Activated CD4-positive, alpha-beta T cell treated with anti-CD3 and anti-CD28 coated beads for 1 hour (primary cell): ENCODE results near the gene PIP5K1B.

Experiments used
- DNase-seq: peaks from one replicate; pipeline ENCODE4 v3.0.0-alpha.2; 2020

Gene PIP5K1B

DNA sequence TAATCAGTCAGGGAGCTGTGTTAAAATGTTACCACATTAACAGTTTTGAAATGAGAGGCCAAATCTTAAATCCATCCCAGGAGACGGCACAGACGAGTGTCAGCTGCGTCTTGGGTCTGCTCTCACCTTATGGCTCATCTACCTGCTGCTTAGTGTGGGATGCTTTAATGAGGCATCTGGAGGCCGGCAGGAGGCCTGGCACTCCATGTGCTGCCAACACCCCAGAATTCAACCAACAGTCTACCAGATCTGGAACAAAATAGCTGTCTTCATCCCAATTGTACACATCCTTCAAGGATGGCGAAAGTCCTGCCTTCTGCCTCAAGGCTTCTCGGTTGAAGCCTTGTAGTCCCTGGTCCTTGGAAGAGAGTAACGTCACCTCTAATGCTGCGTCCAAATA lies 296.9 kb downstream of the PIP5K1B start:
- no peak for DNase-seq

DNA sequence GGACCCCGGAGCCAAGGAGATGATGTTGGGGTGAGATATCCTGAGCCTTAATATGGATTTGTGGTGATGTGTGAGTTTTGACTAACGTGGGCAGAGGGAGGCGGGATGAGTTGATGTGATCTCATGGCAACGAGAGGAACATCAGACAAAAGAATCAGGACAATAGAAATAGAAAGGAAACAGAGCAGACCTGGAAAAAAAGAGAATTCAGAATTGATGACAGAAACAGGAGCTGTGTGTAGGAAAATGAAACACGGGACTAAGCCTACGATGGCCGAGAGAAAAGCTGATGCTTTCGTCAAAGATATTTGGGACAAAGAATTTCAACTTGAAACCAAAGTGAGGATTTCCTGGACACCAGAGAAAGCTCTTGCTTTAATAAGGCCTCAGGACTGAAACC lies 298.0 kb downstream of the PIP5K1B start:
- no peak for DNase-seq

DNA sequence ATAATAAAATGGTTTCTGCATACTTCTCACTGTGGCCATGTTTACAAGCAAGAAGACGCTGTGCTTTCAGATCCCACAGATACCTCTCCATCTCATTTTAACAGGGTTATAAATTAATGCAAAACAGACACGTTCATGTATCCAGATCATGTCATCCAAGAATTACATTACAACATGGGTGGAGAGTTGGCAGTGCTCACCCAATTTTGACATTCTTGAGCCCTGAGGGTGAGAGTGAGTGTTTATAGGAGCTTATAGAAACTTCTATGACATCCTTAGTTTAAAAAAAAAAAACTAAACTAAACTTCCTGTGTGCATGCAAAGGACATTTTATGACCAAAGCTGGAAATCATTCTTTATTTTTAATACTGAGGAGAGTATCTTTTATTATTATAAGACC lies 299.8 kb downstream of the PIP5K1B start:
- DNase-seq, result no peak

DNA sequence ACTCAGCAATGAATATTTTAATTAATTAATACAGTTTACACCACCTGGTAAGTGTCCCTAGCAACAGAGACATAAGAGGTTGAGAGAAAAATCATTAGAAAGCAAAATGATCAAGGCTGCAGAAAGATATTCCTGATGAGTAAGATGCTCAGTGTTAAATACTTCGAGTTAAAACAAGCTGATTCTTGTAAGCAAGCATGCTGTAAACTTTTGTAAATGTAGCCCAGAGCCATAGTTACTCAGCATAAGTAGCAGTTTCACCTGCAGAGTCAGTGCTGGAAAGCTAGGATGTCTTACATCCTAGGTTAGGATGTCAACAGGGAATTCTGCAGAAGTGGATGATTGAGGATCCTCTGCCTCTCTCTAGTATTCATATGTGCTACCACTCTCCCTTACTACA lies 304.7 kb downstream of the PIP5K1B start:
- no peak for DNase-seq

DNA sequence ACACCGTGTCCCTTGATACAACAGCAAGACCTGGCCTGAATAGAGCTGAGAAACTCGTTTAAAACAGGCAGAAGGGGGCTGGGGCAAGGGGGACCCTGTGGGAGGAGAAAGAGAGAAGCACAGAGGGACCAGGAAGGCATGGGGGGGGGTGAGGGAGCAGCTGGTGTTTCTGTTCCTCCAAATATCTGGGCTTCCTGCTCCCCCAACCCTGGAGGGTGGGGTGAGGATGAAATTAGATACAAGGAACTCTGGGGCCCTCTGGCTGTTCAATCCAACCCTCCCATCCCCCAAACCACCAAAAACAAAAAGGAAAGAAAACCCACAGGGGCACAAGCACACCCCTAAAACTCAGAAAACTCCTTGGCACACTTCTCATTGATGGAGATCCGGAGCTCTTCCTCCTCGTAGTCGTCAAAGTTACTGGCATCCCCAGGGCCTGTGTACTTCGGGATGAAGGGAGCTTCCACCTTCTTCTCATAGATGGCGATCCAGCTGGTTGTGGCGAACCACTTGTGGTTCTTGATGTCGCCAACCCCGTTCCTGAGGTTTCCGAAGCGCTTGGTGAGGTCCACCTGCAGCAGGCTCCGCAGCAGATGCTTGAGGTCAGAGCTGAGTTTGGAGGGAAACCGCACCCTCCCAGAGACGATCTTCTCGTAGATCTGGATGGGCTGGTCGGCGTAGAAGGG lies 307.8 kb downstream of the PIP5K1B start:
- DNase-seq, result no peak

DNA sequence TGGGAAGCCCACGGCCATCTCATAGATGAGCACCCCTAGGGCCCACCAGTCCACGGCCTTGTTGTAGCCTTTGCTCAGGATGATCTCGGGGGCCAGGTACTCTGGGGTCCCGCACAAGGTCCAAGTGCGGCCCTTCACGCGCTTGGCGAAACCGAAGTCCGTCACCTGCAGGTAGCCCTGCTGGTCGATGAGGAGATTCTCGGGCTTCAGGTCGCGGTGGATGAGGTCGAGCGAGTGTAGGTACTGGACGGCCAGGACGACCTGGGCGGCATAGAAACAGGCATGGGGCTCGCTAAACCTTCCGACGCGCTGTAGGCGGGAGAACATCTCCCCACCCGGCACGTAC lies 308.3 kb downstream of the PIP5K1B start:
- DNase-seq, result no peak

DNA sequence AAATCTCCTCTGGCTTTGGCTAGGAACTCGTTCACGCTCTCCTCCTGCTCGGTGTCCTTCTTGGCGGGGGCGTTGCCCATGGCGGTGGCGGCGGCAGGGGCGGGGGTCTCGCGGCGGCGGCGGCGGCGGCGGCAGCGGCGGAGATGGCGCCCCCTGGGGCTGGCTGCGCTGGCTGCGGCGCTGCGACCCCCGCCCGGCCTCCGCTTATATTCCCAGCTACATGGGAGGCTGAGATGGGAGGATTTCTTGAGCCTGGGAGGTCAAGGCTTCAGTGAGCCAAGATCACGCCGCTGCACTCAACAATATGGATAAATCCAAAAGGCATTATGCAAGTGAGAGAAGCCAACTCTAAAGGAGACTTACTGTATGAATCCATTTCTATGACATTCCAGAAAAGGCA lies 309.0 kb downstream of the PIP5K1B start, which contains the start of gene PRKACG:
Gene PRKACG, minus strand, starts transcription at position 101 of the 400 bp plus-strand sequence. Its CDS starts 21 bp downstream, at position 80.
- DNase-seq, result no peak

DNA sequence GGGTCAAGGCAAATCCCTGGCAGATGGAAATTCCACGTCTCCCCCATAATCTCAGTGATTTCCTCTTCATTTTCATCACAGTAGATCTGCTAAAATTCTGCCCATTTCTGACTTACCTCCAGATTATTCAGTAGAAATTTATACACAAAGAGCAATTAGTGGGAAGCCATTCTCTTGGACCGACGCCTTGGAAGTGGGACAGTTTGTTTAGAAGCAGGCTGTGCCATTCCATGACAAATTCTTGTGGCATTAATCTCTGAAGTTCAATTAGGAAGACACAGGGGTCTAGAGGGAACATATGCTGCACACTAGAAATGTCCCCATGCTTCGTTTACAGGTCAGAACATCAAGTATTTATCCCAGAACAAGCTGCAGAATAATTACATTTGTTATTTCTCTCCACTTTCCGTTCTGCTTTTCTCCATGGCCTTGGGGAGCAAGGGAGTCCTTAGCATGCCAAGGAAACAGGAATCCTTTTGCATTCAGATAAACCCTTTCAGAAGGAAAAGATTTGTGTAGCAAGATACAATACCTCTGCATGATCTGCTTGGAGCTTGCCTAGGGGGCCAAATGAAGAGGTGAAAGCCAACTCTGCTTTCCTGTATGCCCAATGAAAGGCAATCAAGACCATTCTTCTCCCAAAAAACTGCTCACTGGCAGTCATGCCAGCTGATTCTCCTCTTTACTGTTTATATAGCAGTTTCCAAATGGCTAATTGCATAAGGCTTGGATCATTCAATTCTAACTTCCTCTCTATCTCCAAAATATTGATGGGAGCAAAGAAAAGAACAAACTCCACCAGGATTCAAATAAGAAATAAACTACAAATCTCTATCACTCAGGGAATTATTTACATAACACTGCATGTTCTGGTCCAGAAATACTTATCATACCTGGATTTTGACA lies 311.4 kb downstream of the PIP5K1B start:
- no peak for DNase-seq

DNA sequence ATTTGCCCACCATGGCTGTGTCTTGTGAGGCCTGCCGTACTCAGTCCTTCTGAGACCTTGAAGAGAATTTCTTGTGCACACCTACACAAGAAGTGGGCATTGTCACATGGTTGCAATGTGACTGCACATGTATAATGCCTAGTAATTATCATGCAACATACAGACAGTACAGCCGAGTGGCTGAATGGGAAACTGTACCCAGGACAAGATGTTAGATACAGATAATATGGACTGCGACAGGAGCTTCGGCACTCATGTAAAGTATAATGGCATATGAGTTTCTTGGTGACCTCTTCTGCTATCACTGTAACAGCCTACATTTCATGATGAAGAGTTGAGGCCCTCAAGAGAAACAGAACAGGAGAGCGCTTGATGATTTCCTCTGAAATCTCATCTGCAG lies 313.7 kb downstream of the PIP5K1B start:
- DNase-seq, result no peak

DNA sequence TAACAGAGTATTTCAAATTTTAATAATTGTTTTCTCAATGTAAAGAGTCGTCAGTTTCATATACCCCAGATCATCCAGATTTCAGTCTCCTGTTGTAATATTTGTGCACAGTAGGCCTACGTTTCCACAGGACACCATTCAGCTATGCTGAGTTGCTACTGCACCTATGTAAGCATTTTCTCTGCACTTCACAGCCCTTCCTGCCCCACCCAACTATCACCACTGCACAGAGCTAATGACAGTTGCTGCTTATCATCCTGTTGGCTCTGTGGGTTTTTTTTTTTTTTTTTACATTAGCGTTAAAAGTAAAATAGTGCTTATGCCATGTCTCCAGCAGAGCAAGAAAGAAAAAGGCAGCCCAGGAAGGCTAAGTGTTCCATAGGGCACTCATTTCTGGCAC lies 314.8 kb downstream of the PIP5K1B start:
- DNase-seq, result no peak

DNA sequence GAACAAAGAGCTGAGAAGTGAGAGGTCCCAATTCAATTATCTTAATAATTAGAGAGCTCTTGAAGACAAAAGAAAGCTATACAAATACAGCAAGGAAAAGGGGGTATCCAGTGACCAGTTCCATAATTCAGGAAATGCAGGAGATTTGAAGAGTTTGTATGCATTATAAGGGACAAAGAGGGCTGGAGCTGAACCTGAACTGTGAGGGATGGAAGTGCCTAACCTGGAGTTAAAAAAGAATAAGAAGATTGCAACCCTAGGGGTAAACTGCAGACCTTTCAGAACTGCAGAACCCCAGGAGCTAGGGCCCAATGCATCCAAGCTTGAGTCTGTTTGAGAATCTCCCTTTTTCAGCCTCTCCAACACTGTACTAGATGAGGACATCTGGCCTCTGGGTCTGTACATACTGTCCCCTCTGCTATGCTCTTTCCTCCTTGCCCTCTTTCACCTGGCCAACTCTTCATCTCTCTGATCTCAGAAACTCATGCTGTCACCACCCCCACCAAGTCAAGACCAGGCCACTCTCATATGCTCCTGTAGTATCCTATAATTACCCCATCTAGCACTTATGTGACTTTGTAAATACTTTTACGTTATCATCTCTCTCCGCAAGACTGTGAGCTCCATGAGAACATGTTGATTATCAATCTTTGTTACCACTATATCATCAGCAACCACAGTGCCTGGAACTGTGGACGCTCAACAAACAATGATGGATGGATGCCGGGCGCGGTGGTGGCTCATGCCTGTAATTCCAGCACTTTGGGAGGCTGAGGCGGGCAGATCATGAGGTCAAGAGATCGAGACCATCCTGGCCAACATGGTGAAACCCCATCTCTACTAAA lies 315.5 kb downstream of the PIP5K1B start:
- DNase-seq, result no peak

DNA sequence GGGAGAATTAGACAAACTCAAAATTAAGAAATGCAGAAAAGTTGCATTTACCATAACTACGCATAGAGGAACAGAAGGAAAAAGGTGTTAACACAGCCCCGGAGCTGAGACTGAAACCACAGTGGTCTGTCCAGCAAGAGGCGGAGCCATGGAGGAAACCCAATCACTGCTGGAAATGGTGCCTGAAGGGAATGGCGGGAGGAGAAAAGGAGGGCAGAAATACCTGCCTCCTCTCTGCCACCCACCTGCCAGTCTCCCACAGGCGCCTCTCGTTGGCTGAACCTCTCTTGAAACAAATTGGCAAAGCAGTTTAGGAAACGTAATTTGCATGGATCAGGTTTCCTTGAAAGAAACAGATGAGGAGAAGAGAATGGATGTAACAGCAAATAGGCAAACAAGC lies 318.6 kb downstream of the PIP5K1B start:
- no peak for DNase-seq

DNA sequence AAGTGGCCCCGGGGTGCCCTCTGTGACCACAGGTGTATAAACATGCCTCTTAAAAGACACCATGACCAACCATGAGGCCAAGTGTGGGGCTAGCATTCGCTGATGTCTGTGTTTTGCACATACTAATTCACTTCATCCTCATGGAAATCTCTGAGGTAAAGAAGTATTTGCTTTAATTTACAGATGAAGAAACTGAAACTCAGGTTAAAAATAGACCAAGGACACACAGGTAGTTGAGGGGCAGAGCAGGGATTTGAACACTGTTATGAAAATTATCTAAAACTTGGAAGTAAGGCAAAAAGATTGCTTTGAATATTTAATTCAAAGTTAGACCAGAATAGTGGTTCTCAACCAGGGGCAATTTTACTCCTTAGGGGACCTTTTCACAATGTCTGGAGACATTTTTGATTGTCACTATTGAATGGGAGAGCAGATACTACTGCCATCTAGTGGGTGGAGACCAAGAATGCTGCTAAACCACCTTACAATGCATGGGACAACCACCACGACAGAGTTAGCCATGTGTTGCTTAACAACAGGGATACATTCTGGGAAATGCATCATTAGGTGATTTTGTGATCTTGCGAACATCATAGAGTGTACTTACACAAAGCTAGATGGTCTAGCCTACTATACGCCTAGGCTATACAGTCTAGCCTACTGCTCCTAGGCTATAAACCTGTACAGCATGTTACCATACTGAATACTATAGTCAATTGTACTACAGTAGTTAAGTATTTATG lies 322.5 kb downstream of the PIP5K1B start:
- no peak for DNase-seq

DNA sequence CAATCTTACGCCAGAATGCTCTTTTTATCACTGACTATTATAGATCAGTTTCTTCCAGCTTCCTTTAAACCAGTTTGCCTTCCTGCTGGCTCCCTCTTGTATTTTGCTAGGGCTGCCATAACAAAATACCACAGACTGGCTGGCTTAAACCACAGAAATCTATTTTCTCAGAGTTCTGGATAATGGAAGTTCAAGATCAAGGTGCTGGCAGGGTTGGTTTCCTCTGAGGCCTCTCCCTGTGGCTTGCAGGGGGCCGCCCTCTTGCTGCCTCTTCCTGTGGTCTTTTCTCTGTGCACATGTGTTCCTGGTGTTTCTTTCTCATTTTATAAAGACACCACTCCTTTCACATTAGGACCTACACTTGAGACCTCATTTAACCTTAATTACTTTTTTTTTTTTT lies 323.7 kb downstream of the PIP5K1B start:
- DNase-seq, result no peak

DNA sequence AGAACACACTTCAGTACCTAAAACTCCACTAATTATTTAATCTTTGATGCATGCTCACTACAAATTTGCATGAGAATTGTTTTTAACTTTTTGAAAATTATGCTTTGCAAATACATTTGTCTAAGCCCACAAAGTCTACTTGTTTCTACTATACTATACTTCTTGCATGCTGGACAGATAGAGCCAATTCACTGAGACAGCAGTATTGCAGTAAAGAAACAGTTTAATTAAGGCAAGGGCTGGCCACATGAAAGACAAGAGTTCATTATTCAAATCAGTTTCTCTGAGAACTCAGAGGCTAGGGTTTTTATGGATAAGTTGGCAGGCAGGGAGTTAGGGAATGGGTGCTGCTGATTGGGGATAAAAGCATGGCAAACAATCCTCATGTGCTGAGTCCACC lies 324.5 kb downstream of the PIP5K1B start:
- DNase-seq, result no peak

DNA sequence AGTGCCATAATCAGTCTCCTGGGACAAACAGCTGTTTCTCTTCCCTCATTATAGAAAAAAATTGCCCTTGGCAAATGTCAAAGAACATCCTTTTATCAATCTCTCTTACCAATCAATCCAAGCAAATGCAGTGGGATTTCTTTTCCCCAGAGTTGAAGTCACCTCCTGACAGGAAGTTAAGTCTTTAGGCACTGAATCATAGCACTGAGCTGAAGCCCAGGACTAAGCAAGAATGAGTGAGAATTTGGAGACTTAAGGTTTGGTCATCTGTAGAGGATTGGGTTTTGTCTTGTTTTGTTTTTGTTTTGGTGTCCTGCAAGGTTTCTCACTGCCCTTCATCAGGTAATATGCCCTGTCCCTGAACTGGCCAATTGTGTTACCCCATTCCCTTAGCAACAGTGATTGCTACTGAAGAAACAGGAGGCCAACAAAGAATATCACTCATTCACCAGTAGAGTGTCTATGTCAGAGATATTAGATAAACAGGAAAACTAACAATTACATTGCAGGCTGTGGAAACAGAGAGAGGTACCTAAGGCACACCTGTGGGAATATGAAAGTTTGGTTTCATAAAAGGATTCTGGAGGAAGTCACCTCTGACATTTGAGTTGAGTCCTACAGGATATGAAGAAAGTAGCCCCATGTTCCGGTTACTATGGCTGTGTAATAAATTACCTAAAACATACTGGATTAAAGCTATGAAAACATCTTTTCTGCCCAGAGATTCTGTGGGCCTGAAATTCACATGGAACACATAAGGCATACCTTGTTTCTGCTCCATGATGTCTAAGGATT lies 326.0 kb downstream of the PIP5K1B start:
- no peak for DNase-seq

DNA sequence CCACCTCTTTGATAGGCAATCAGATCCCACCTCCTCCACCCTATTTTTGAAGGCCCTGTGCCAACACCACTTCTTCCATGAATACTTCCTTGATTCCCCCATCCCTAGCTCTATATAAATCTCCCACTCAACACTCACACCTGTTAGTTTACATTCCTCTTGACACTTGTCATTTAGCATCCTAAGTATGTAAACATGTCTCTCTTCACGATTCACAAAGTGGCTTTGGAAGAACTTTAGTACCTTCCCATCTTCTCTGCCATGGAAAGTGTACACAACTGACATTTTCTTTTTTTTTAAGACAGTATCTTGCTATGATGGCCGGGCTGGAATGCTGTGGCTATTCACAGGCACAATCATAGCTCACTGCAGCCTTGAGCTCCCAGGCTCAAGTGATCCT lies 329.0 kb downstream of the PIP5K1B start:
- no peak for DNase-seq

DNA sequence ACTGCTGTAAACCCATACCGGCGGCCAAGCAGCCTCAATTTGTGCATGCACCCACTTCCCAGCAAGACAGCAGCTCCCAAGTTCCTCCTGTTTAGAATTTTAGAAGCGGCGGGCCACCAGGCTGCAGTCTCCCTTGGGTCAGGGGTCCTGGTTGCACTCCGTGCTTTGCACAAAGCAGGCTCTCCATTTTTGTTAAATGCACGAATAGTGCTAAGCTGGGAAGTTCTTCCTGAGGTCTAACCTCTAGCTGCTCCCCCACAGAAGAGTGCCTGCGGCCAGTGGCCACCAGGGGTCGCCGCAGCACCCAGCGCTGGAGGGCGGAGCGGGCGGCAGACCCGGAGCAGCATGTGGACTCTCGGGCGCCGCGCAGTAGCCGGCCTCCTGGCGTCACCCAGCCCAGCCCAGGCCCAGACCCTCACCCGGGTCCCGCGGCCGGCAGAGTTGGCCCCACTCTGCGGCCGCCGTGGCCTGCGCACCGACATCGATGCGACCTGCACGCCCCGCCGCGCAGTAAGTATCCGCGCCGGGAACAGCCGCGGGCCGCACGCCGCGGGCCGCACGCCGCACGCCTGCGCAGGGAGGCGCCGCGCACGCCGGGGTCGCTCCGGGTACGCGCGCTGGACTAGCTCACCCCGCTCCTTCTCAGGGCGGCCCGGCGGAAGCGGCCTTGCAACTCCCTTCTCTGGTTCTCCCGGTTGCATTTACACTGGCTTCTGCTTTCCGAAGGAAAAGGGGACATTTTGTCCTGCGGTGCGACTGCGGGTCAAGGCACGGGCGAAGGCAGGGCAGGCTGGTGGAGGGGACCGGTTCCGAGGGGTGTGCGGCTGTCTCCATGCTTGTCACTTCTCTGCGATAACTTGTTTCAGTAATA lies 330.6 kb downstream of the PIP5K1B start, which contains the start of gene FXN:
Gene FXN, plus strand, starts transcription at position 315 of the 871 bp plus-strand sequence. Its CDS starts 31 bp downstream, at position 346.
- peak; percentile 72 for DNase-seq

DNA sequence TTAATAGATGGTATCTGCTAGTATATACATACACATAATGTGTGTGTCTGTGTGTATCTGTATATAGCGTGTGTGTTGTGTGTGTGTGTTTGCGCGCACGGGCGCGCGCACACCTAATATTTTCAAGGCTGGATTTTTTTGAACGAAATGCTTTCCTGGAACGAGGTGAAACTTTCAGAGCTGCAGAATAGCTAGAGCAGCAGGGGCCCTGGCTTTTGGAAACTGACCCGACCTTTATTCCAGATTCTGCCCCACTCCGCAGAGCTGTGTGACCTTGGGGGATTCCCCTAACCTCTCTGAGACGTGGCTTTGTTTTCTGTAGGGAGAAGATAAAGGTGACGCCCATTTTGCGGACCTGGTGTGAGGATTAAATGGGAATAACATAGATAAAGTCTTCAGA lies 331.3 kb downstream of the PIP5K1B start:
- no peak for DNase-seq

DNA sequence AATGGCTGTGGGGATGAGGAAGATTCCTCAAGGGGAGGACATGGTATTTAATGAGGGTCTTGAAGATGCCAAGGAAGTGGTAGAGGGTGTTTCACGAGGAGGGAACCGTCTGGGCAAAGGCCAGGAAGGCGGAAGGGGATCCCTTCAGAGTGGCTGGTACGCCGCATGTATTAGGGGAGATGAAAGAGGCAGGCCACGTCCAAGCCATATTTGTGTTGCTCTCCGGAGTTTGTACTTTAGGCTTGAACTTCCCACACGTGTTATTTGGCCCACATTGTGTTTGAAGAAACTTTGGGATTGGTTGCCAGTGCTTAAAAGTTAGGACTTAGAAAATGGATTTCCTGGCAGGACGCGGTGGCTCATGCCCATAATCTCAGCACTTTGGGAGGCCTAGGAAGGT lies 331.8 kb downstream of the PIP5K1B start:
- no peak for DNase-seq

DNA sequence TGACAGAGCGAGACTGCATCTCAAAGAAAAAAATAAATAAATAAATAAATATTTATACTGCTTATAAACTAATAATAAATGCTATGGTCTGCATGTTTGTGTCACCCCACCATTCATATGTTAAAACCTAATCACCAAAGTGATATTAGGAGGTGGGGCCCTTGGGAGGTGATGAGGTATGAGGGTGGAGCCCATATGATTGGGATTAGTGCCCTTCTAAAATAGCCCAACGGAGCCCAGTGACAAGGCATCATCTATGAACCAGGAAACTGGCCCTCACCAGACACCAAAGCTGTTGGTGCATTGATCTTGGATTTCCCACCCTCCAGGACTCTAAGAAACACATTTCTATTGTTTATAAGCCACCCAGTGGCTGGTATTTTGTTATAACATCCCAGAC lies 335.6 kb downstream of the PIP5K1B start:
- no peak for DNase-seq
